ENCODE results near the gene SPI1. TPM values are rescaled to one million over a fixed set of nuclear protein-coding genes. Genes with fewer than 3 reads are reported as not detected.

Gene SPI1
- total and polyA plus RNA-seq, 2 donors (not counting 3 experiments of a cell fraction or from before 2014, with no cell fraction given) = not detected

DNA sequence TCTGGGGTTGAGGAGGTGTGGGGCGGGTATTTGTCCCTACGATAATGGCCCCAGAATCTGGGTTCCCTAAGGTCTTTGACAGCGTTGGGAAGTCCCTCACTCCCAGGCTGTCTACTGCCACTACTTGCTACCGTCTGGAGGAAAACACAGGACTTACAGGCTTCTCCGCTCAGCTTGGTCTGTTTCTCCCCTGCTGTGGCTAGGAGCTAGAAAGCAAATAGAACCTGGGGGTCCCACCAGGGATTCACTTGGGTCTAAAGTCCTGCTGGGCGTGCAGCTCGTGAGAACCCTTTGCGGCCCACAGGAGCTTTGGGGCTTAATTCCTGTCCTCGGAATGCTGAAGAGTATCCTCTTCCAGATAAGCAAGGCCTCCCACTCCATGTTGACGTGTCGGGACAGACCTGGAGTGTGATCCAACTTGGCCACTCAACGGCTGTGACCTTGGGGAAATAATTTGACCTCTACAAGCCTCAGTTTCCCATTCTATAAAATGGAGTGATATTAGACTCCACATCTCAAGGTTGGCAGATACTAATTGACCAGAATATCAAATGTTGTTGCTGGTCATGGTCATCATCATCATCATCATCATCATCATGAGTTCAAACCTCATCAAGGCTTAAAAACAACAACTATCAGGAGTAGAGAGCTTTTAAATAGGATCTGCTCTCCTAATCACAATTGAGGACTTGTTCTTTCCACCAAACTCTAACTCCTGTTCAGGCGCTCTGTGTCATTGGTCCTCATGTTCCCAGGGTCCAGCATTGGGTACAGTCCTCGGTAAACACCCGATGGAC lies 24.2 kb downstream of the SPI1 start:
- Histone ChIP-seq H3K27ac (ENCODE audit: insufficient read depth, low read depth, low read length) (no peak overlapping the region), H4K20me1 (replicated peaks; ENCODE audit: control insufficient read depth, extremely low read depth, insufficient read depth, low read length) (no peaks in the 10 kb centered on the region), H3K27me3 (ENCODE audit: control insufficient read depth in 2 of 2, insufficient read depth in 2 of 2, low read length in 2 of 2) (no peaks in the 10 kb centered on the region), H2AFZ (ENCODE audit: low read depth, low read length) (no peak overlapping the region), H3K9me3 (replicated peaks; ENCODE audit: control insufficient read depth, insufficient read depth, low read length) (no peaks in the 10 kb centered on the region), H3K4me2 (ENCODE audit: insufficient read depth, low read length) (no peak overlapping the region), H3K4me1 (ENCODE audit: control insufficient read depth, extremely low read depth, insufficient read depth, low read length) (no peaks in the 10 kb centered on the region), H3K9me1 (replicated peaks; ENCODE audit: control insufficient read depth, extremely low read depth, insufficient read depth, low read length) (no peaks in the 10 kb centered on the region), H3K36me3 (ENCODE audit: control insufficient read depth in 2 of 2, extremely low read depth in 1 of 2, insufficient read depth in 2 of 2, low read length in 2 of 2) (no peaks in the 10 kb centered on the region), H3K4me3 (replicated peaks in 1 of 3; ENCODE audit: insufficient read depth in 1 of 3, low read depth in 1 of 3, low read length in 3 of 3) (no peak overlapping the region), H3K9ac (replicated peaks; ENCODE audit: extremely low read depth, insufficient read depth, low read length) (no peak overlapping the region), H3K79me2 (ENCODE audit: control insufficient read depth, insufficient read depth, low read length) (no peaks in the 10 kb centered on the region)
- intact Hi-C loops (cut with micrococcal nuclease) (loop anchor here (2.0 kb wide), 1 partner anchor 95 kb away; no protein-coding TSS in a partner anchor), dilution Hi-C loops (cut with MboI; ENCODE audit: extremely low pct_ligation_motif_present, low sequenced_read_pairs) (no loop called here)
- DNase-seq (ENCODE audit: low read depth, low spot score) = no peak
- TF ChIP-seq POLR2AphosphoS5 (IDR thresholded peaks at IDR 0.05; ENCODE audit: insufficient read depth, low read depth, low read length) (no peak), FOS (IDR thresholded peaks at IDR 0.05; ENCODE audit: borderline replicate concordance, insufficient read depth, low read length) (no peak), EZH2 (IDR thresholded peaks at IDR 0.05; ENCODE audit: borderline replicate concordance, low read depth, low read length, severe bottlenecking) (no peak), MYC (IDR thresholded peaks at IDR 0.05; ENCODE audit: low read depth, low read length) (no peak), POLR2A (IDR thresholded peaks at IDR 0.05; ENCODE audit: low read depth, low read length) (no peak), JUN (IDR thresholded peaks at IDR 0.05; ENCODE audit: borderline replicate concordance, insufficient read depth, insufficient read length, low read depth) (no peak), GATA2 (IDR thresholded peaks at IDR 0.05; ENCODE audit: insufficient read depth, insufficient read length, low read depth, low read length) (no peak)
- TF ChIP-seq, protein P1, sequence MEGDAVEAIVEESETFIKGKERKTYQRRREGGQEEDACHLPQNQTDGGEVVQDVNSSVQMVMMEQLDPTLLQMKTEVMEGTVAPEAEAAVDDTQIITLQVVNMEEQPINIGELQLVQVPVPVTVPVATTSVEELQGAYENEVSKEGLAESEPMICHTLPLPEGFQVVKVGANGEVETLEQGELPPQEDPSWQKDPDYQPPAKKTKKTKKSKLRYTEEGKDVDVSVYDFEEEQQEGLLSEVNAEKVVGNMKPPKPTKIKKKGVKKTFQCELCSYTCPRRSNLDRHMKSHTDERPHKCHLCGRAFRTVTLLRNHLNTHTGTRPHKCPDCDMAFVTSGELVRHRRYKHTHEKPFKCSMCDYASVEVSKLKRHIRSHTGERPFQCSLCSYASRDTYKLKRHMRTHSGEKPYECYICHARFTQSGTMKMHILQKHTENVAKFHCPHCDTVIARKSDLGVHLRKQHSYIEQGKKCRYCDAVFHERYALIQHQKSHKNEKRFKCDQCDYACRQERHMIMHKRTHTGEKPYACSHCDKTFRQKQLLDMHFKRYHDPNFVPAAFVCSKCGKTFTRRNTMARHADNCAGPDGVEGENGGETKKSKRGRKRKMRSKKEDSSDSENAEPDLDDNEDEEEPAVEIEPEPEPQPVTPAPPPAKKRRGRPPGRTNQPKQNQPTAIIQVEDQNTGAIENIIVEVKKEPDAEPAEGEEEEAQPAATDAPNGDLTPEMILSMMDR (IDR thresholded peaks at IDR 0.05; ENCODE audit: extremely low read depth in 1 of 2, insufficient read depth in 1 of 2, low read depth in 1 of 2, low read length in 2 of 2) = no peak
- TF ChIP-seq, protein P2, sequence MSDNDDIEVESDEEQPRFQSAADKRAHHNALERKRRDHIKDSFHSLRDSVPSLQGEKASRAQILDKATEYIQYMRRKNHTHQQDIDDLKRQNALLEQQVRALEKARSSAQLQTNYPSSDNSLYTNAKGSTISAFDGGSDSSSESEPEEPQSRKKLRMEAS (IDR thresholded peaks at IDR 0.05; ENCODE audit: insufficient read depth, insufficient read length) = no peak
- POLR2A ChIA-PET = no interaction called here
- no peak for FAIRE-seq
- CTCF ChIA-PET = interaction anchor here (0.7 to 4.0 kb wide), 18 partner anchors 12 to 467 kb away, joined by 3 to 46 read pairs (median 4); partner anchors contain the start of gene ARFGAP2
- BruUV-seq (replicated peaks) = no TSS peak
